ENCODE results near the gene CX3CR1.

GRCh38 chr3:39276746-39277145, 3.1 kb downstream of the CX3CR1 start:
- no peak for TF ChIP-seq CTCF (IDR thresholded peaks at IDR 0.05)
- no peak for TF ChIP-seq POLR2AphosphoS5 (IDR thresholded peaks at IDR 0.05)
